PC-3 (cell line): Measurements from ENCODE around the gene USP17L17.
"Not testable (repeated sequence)": the region's sequence is repeated elsewhere in the genome, so short reads cannot be mapped to it uniquely, and the experiment has no call there.

Source experiments
- CTCF ChIP-seq: fragments of 300-600 bp; sonication (generic); conservative IDR thresholded peaks from 2 replicates; pipeline ENCODE4 v1.5.1; 2017; ENCODE audit warnings: antibody characterized with exemption, low read depth, mild to moderate bottlenecking, low read length
- EZH2 ChIP-seq: fragments of 300-600 bp; sonication (generic); IDR thresholded peaks from one replicate; pipeline ENCODE4 v1.6.1; 2017; ENCODE audit warnings: antibody characterized with exemption, mild to moderate bottlenecking, low read length; ENCODE audit not compliant: unreplicated experiment

GRCh38 chr4:9243579-9243978, at the start of gene USP17L17:
- TF ChIP-seq EZH2, CTCF: not testable (repeated sequence)
